ENCODE data around the gene STRA8. TPM values are rescaled to one million over a fixed set of nuclear protein-coding genes. Genes with fewer than 3 reads are reported as not detected.
A peak's percentile ranks its signal among the peaks of the same experiment; 100 is the strongest.

STRA8 gene
- total RNA-seq, 1 donor from 2014 or later = not detected

GRCh38 chr7:135238112-135238744, 4.6 kb downstream of the STRA8 start:
- no peak for DNase-seq (ENCODE audit: low spot score)

GRCh38 chr7:135239263-135239662, 5.6 kb downstream of the STRA8 start:
- DNase-seq (ENCODE audit: low spot score) = peak; percentile 20

GRCh38 chr7:135240441-135240840, 6.8 kb downstream of the STRA8 start:
- no peak for DNase-seq (ENCODE audit: low spot score)

- no peak for DNase-seq (ENCODE audit: low spot score)
Measured at GRCh38 chr7:135242096-135242684, 8.6 kb downstream of the STRA8 start.

- DNase-seq (ENCODE audit: low spot score) = peak; percentile 23
Measured at GRCh38 chr7:135245226-135246190, 11.9 kb downstream of the STRA8 start.

- peak; percentile 32 for DNase-seq (ENCODE audit: low spot score)
Measured at GRCh38 chr7:135246191-135246825, 12.7 kb downstream of the STRA8 start.

GRCh38 chr7:135247746-135248471, 14.3 kb downstream of the STRA8 start:
- DNase-seq (ENCODE audit: low spot score) = peak; percentile 10

GRCh38 chr7:135248546-135248945, 14.9 kb downstream of the STRA8 start:
- peak; percentile 17 for DNase-seq (ENCODE audit: low spot score)

GRCh38 chr7:135251496-135252391, 18.1 kb downstream of the STRA8 start:
- no peak for DNase-seq (ENCODE audit: low spot score)

- DNase-seq (ENCODE audit: low spot score) = peak; percentile 71
Measured at GRCh38 chr7:135253851-135254771, 20.5 kb downstream of the STRA8 start.

GRCh38 chr7:135257790-135258189, 24.2 kb downstream of the STRA8 start:
- DNase-seq (ENCODE audit: low spot score) = no peak

- DNase-seq (ENCODE audit: low spot score) = no peak
Measured at GRCh38 chr7:135258585-135258984, 24.9 kb downstream of the STRA8 start.

- no peak for DNase-seq (ENCODE audit: low spot score)
Measured at GRCh38 chr7:135259702-135260101, 26.1 kb downstream of the STRA8 start.

GRCh38 chr7:135260470-135260869, 26.8 kb downstream of the STRA8 start:
- no peak for DNase-seq (ENCODE audit: low spot score)

- no peak for DNase-seq (ENCODE audit: low spot score)
Measured at GRCh38 chr7:135260930-135261721, 27.5 kb downstream of the STRA8 start.

GRCh38 chr7:135262623-135263320, 29.1 kb downstream of the STRA8 start:
- no peak for DNase-seq (ENCODE audit: low spot score)

- DNase-seq (ENCODE audit: low spot score) = no peak
Measured at GRCh38 chr7:135263321-135263970, 29.8 kb downstream of the STRA8 start.

All from ureter (tissue), 1 donor.